ENCODE measurements around the gene MUC4. TPM values are rescaled to one million over a fixed set of nuclear protein-coding genes. Genes with fewer than 3 reads are reported as not detected.
A peak's percentile ranks its signal among the peaks of the same experiment; 100 is the strongest.

Gene MUC4
- total and polyA plus RNA-seq, 8 donors: 0.04 to 0.59 (median 0.14) TPM

- H3K4me1 ChIP-seq: no peaks in the 10 kb centered on the region
- DNase-seq (no peak), ATAC-seq (no peak), FAIRE-seq (no peak)
- no peak overlapping the region for H3K4me3 ChIP-seq
- no peak overlapping the region for H3K27ac ChIP-seq
- H3K27me3 ChIP-seq: no peaks in the 10 kb centered on the region
- WGBS, 2 donors: 91 to 95% methylated on average over 2 of the region's 2 CpGs
- no peaks in the 10 kb centered on the region for H3K9me3 ChIP-seq
- no peaks in the 10 kb centered on the region for H3K36me3 ChIP-seq
- no peak for TF ChIP-seq CTCF (IDR thresholded peaks at IDR 0.05)
- intact Hi-C loops (cut with DNase I): no loop called here
Measured at GRCh38 chr3:195699388-195699771, 112.3 kb downstream of the MUC4 start.

GRCh38 chr3:195698647-195699387, 112.9 kb downstream of the MUC4 start:
- Histone ChIP-seq H3K4me1 (no peaks in the 10 kb centered on the region), H3K36me3 (peaks cover 0 to 1% (median 0%) of the 10 kb centered on the region in 3 donors), H3K9me3 (no peaks in the 10 kb centered on the region), H3K4me3 (no peak overlapping the region), H3K27ac (no peak overlapping the region), H3K27me3 (no peaks in the 10 kb centered on the region)
- 83 to 86% methylated on average over 5 of the region's 5 CpGs for WGBS, 2 donors
- DNase-seq (no peak), ATAC-seq (no peak), FAIRE-seq (no peak)
- intact Hi-C loops (cut with DNase I): no loop called here
- TF ChIP-seq CTCF (IDR thresholded peaks at IDR 0.05): no peak

- intact Hi-C loops (cut with DNase I): no loop called here
- FAIRE-seq (no peak), DNase-seq (no peak), ATAC-seq (no peak)
- H3K36me3 ChIP-seq: peaks cover 0 to 5% (median 4%) of the 10 kb centered on the region in 3 donors
- no peaks in the 10 kb centered on the region for H3K27me3 ChIP-seq
- H3K4me1 ChIP-seq: no peaks in the 10 kb centered on the region
- no peak for TF ChIP-seq CTCF (IDR thresholded peaks at IDR 0.05)
- no peaks in the 10 kb centered on the region for H3K9me3 ChIP-seq
- H3K4me3 ChIP-seq: no peak overlapping the region
- no peak overlapping the region for H3K27ac ChIP-seq
- 93 to 94% methylated on average over 4 of the region's 4 CpGs for WGBS, 2 donors
Measured at GRCh38 chr3:195698325-195698646, 113.4 kb downstream of the MUC4 start.

- no peak for TF ChIP-seq CTCF (IDR thresholded peaks at IDR 0.05)
- H3K9me3 ChIP-seq: no peaks in the 10 kb centered on the region
- no peaks in the 10 kb centered on the region for H3K27me3 ChIP-seq
- FAIRE-seq: no peak
- H3K4me3 ChIP-seq: no peak overlapping the region
- H3K36me3 ChIP-seq: peaks cover 0 to 9% (median 4%) of the 10 kb centered on the region in 3 donors
- intact Hi-C loops (cut with DNase I): no loop called here
- WGBS, 2 donors: 75 to 80% methylated on average over 11 of the region's 11 CpGs
- peak in 3 of 4 donors; percentile 51 to 62 (median 52) for ATAC-seq
- no peaks in the 10 kb centered on the region for H3K4me1 ChIP-seq
- H3K27ac ChIP-seq: no peak overlapping the region
- DNase-seq: no peak
Measured at GRCh38 chr3:195697582-195698324, 114.0 kb downstream of the MUC4 start.

Small RNAs within 50 kb of the gene (microRNA-seq; reads per million reads assigned to microRNA genes)
- 0 to 2.3 reads per million in 2 donors for gene MIR570

Other genes with a start within 250 kb of the MUC4 start
- gene APOD, start 228.0 kb downstream of the MUC4 start, total RNA-seq: 100 to 1,000 TPM in 2 of 6 donors, 10 to 100 TPM in 4; 12.1 to 133 (median 54.6) TPM
- gene APOD, start 228.0 kb downstream of the MUC4 start, polyA plus RNA-seq: 10 to 100 TPM; 47.9 to 75.7 TPM
- gene MUC20, start 91.0 kb downstream of the MUC4 start, total RNA-seq: 10 to 100 TPM in 2 of 6 donors, 1 to 10 TPM in 4; 5.2 to 35.9 (median 8.5) TPM
- gene MUC20, start 91.0 kb downstream of the MUC4 start, polyA plus RNA-seq: 10 to 100 TPM; 28.8 to 30.4 TPM
- gene TNK2, start 96.6 kb upstream of the MUC4 start, total RNA-seq: 10 to 100 TPM; 21.0 to 29.5 (median 22.5) TPM
- 10 to 100 TPM; 72.8 to 91.2 TPM for gene TNK2, start 96.6 kb upstream of the MUC4 start, polyA plus RNA-seq